Smooth muscle cell (in vitro differentiated cells): Measurements from ENCODE around the gene MAP6. TPM values are rescaled to one million over a fixed set of nuclear protein-coding genes. Genes with fewer than 3 reads are reported as not detected.

ENCODE experiments used
- DNase-seq: peaks from one replicate; lab custom pipeline; 2025; ENCODE audit not compliant: unreplicated experiment; lab: John Stamatoyannopoulos, UW
- H2AFZ ChIP-seq: fragments of 200-600 bp; sonication (generic); 2 replicates; pipeline ENCODE4 v1.6.0; 2016; ENCODE audit warnings: antibody characterized with exemption, low read depth, mild to moderate bottlenecking
- H3F3A ChIP-seq: fragments of 200-600 bp; sonication (generic); 2 replicates; pipeline ENCODE4 v1.6.0; 2017; ENCODE audit warnings: antibody characterized with exemption, low read depth
- H3K27ac ChIP-seq: fragments of 200-600 bp; sonication (generic); 2 replicates; pipeline ENCODE4 v1.5.1; 2016; ENCODE audit warnings: low read depth, mild to moderate bottlenecking
- H3K27me3 ChIP-seq: fragments of 200-600 bp; sonication (generic); 2 replicates; pipeline ENCODE4 v1.6.1; 2016; ENCODE audit warnings: low read depth, mild to moderate bottlenecking
- H3K36me3 ChIP-seq: fragments of 200-600 bp; sonication (generic); 2 replicates; pipeline ENCODE4 v1.5.1; 2016; ENCODE audit warnings: low read depth
- H3K4me1 ChIP-seq: fragments of 200-600 bp; sonication (generic); 2 replicates; pipeline ENCODE4 v1.5.1; 2016; ENCODE audit warnings: low read depth
- H3K4me2 ChIP-seq: fragments of 200-600 bp; sonication (generic); 2 replicates; pipeline ENCODE4 v1.6.0; 2016; ENCODE audit warnings: mild to moderate bottlenecking
- H3K4me3 ChIP-seq: fragments of 200-600 bp; sonication (generic); 2 replicates; pipeline ENCODE4 v1.5.1; 2016; ENCODE audit warnings: mild to moderate bottlenecking
- H3K79me2 ChIP-seq: fragments of 200-600 bp; sonication (generic); 2 replicates; pipeline ENCODE4 v1.6.0; 2016; ENCODE audit warnings: low read depth, mild to moderate bottlenecking
- H3K9ac ChIP-seq: fragments of 200-600 bp; sonication (generic); 2 replicates; pipeline ENCODE4 v1.6.0; 2016; ENCODE audit warnings: low read depth
- H3K9me3 ChIP-seq: fragments of 200-600 bp; sonication (generic); replicated peaks from 2 replicates; pipeline ENCODE4 v1.5.1; 2016; ENCODE audit warnings: low read depth
- H4K20me1 ChIP-seq: fragments of 200-600 bp; sonication (generic); 2 replicates; pipeline ENCODE4 v1.6.0; 2016; ENCODE audit warnings: low read depth
- CTCF ChIP-seq: fragments of 200-600 bp; sonication (generic); IDR thresholded peaks from 2 replicates; pipeline ENCODE4 v1.5.1; 2017; ENCODE audit warnings: borderline replicate concordance, mild to moderate bottlenecking, antibody characterized with exemption; ENCODE audit not compliant: insufficient read depth, poor library complexity, severe bottlenecking
- WGBS: methylation state at CpG from one replicate; pipeline ENCODE4 v1.1.7; 2016; ENCODE audit warnings: low lambda C conversion rate; 5-methylcytosine and 5-hydroxymethylcytosine counted together
- polyA plus RNA-seq: library from polyadenylated mRNA; unstranded; fragments of >200 nt; fragmentation: Nextera tagmentation; extraction: Ambion mirVana; gene quantifications from 2 replicates; pipeline ENCODE4 v1.2.1, GENCODE V29; 2016
- total RNA-seq: library from RNA; depleted of rRNA; stranded (reverse); fragments of >200 nt; gene quantifications from 2 replicates; pipeline ENCODE4 v1.2.3, GENCODE V29; 2014

Gene MAP6
- total and polyA plus RNA-seq, 2 experiments from 2014 or later: 0.22 to 0.43 TPM

GRCh38 chr11:75703695-75704237 is 34.9 kb upstream of the MAP6 start:
- H3K27me3 ChIP-seq: peaks cover 10% of the 10 kb centered on the region
- H3K9me3 ChIP-seq: no peaks in the 10 kb centered on the region
- H3K36me3 ChIP-seq: no peaks in the 10 kb centered on the region
- no peak overlapping the region for H2AFZ ChIP-seq
- H3K4me2 ChIP-seq: no peak overlapping the region
- DNase-seq: no peak
- no peak overlapping the region for H3K27ac ChIP-seq
- H3K79me2 ChIP-seq: no peaks in the 10 kb centered on the region
- H3K4me3 ChIP-seq: no peak overlapping the region
- no peak overlapping the region for H3K9ac ChIP-seq
- 76% methylated on average over 7 of the region's 7 CpGs for WGBS
- no peak for TF ChIP-seq CTCF
- H4K20me1 ChIP-seq: no peaks in the 10 kb centered on the region
- no peaks in the 10 kb centered on the region for H3K4me1 ChIP-seq
- no peaks in the 10 kb centered on the region for H3F3A ChIP-seq

GRCh38 chr11:75700940-75701339 is 32.1 kb upstream of the MAP6 start:
- no peaks in the 10 kb centered on the region for H3K9me3 ChIP-seq
- H3K27me3 ChIP-seq: peaks cover 14% of the 10 kb centered on the region
- no peak overlapping the region for H3K4me2 ChIP-seq
- no peaks in the 10 kb centered on the region for H3K36me3 ChIP-seq
- no peak overlapping the region for H3K9ac ChIP-seq
- TF ChIP-seq CTCF: no peak
- WGBS: 86% methylated on average over 2 of the region's 2 CpGs
- no peaks in the 10 kb centered on the region for H4K20me1 ChIP-seq
- H3K4me3 ChIP-seq: no peak overlapping the region
- no peak overlapping the region for H3K27ac ChIP-seq
- no peaks in the 10 kb centered on the region for H3K79me2 ChIP-seq
- no peaks in the 10 kb centered on the region for H3K4me1 ChIP-seq
- H3F3A ChIP-seq: no peaks in the 10 kb centered on the region
- DNase-seq: no peak
- no peak overlapping the region for H2AFZ ChIP-seq

- no peaks in the 10 kb centered on the region for H4K20me1 ChIP-seq
- WGBS: 70% methylated on average over 4 of the region's 4 CpGs
- TF ChIP-seq CTCF: no peak
These were observed 29.2 kb upstream of the MAP6 start for GRCh38 chr11:75697906-75698581.

GRCh38 chr11:75691804-75692203 is 23.0 kb upstream of the MAP6 start:
- Histone ChIP-seq H3F3A (no peaks in the 10 kb centered on the region), H3K4me2 (no peak overlapping the region), H3K9ac (no peak overlapping the region), H3K4me3 (no peak overlapping the region), H3K27me3 (peaks cover 22% of the 10 kb centered on the region), H2AFZ (no peak overlapping the region), H3K27ac (no peak overlapping the region), H3K79me2 (no peaks in the 10 kb centered on the region), H4K20me1 (no peaks in the 10 kb centered on the region), H3K36me3 (no peaks in the 10 kb centered on the region), H3K4me1 (no peaks in the 10 kb centered on the region), H3K9me3 (no peaks in the 10 kb centered on the region)
- TF ChIP-seq CTCF: no peak
- 48% methylated on average over 4 of the region's 4 CpGs for WGBS
- DNase-seq: no peak

More at GRCh38 chr11:75697906-75698581, 29.2 kb upstream of the MAP6 start:
- peaks cover 14% of the 10 kb centered on the region for H3K27me3 ChIP-seq
- no peaks in the 10 kb centered on the region for H3K9me3 ChIP-seq
- no peak for DNase-seq
- H3K27ac ChIP-seq: no peak overlapping the region
- H2AFZ ChIP-seq: no peak overlapping the region
- H3F3A ChIP-seq: no peaks in the 10 kb centered on the region
- H3K79me2 ChIP-seq: no peaks in the 10 kb centered on the region
- H3K36me3 ChIP-seq: no peaks in the 10 kb centered on the region
- H3K9ac ChIP-seq: no peak overlapping the region
- no peak overlapping the region for H3K4me3 ChIP-seq
- no peak overlapping the region for H3K4me2 ChIP-seq
- no peaks in the 10 kb centered on the region for H3K4me1 ChIP-seq
